Measurements from ENCODE around the gene SOCS1. TPM values are rescaled to one million over a fixed set of nuclear protein-coding genes. Genes with fewer than 3 reads are reported as not detected.
A peak's percentile ranks its signal among the peaks of the same experiment; 100 is the strongest.

SOCS1 gene
- total RNA-seq, 1 donor = 1.1 TPM

DNA sequence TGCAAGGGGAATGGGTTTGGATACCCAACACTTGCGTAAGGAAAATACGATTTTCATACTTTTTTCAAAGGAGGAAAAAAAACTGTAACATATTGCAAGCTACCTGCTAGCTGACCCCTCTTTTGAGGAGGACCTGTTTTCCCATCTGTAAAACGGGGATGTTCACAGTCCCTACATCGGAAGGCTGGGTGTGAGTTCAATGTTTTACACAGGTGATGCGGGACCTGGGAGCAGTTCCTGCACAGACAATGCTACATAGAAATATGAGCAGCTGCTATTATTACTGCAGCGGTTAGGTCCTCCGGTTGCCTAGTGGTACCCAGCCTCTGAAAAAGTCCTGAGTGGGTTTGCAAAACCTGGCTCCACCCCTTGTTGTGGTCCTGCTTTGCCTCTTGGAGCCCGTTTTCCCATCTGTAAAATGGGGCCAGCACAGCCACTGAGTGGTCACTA, 3.5 kb downstream of the SOCS1 start:
- H3K4me3 ChIP-seq (ENCODE audit: insufficient read depth, low read length) = no peak overlapping the region
- H3K27ac ChIP-seq (ENCODE audit: low read depth, low read length) = no peak overlapping the region
- DNase-seq (ENCODE audit: insufficient read length, low spot score, missing footprints) = no peak
- H3K27me3 ChIP-seq (ENCODE audit: insufficient read depth, low read length) = no peaks in the 10 kb centered on the region
- H3K4me1 ChIP-seq (ENCODE audit: insufficient read depth, low read length) = peaks cover 20% of the 10 kb centered on the region
- no peak overlapping the region for H2AFZ ChIP-seq (ENCODE audit: low read length)
- TF ChIP-seq, protein P1, sequence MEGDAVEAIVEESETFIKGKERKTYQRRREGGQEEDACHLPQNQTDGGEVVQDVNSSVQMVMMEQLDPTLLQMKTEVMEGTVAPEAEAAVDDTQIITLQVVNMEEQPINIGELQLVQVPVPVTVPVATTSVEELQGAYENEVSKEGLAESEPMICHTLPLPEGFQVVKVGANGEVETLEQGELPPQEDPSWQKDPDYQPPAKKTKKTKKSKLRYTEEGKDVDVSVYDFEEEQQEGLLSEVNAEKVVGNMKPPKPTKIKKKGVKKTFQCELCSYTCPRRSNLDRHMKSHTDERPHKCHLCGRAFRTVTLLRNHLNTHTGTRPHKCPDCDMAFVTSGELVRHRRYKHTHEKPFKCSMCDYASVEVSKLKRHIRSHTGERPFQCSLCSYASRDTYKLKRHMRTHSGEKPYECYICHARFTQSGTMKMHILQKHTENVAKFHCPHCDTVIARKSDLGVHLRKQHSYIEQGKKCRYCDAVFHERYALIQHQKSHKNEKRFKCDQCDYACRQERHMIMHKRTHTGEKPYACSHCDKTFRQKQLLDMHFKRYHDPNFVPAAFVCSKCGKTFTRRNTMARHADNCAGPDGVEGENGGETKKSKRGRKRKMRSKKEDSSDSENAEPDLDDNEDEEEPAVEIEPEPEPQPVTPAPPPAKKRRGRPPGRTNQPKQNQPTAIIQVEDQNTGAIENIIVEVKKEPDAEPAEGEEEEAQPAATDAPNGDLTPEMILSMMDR (IDR thresholded peaks at IDR 0.05; ENCODE audit: extremely low read depth, low read depth, low read length) = no peak
- no peaks in the 10 kb centered on the region for H3K9me3 ChIP-seq (ENCODE audit: low read depth, low read length)
- H3K36me3 ChIP-seq (ENCODE audit: insufficient read depth, low read length) = no peaks in the 10 kb centered on the region
- no peak overlapping the region for H3K4me2 ChIP-seq (ENCODE audit: insufficient read depth, low read length)
- H4K20me1 ChIP-seq (ENCODE audit: insufficient read depth, low read length) = peaks cover 11% of the 10 kb centered on the region
- no peaks in the 10 kb centered on the region for H3K79me2 ChIP-seq (ENCODE audit: insufficient read depth, low read length)

DNA sequence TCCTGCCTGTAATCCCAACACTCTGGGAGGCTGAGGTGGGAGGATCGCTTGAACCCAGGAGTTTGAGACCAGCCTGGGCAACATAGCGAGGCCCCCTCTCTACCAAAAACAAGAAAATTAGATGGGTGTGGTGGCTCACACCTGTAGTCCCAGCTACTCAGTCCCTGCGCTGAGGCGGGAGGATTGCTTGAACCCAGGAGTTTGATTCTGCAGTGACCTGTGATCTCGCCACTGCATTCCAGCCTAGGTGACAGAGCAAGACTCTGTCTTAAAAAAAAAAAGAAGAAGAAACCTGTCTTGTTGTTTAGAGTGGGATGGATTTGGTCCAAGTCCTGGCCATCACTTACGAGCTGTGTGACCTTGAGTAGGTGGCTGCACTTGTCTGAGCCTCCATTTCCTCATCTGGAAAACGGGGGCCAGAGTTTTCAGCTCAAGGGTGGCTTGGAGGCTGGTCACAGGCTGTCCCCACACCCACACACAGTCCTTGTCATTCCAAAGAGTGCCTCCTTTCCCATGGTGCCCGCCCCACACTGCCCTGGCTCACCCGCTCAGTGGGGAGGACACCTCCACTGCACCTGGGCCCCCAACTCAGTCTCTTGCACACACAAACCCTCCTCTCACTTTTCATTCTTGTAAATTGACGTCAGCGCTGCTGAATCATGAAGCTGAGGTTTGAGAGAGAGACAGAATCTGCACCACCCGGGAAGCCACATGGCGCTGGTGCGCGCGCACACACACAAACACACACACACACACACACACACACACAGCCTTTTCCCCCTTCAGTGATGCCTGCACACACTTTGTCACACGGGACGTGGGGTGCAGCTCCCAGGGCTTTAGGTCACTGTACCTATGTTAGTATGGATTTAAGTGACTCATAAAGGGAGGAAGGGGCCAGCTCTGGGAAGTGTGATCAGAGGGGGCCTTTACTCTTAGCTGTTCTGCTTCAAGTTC, 4.2 kb downstream of the SOCS1 start:
- H3K4me3 ChIP-seq (ENCODE audit: insufficient read depth, low read length) = no peak overlapping the region

DNA sequence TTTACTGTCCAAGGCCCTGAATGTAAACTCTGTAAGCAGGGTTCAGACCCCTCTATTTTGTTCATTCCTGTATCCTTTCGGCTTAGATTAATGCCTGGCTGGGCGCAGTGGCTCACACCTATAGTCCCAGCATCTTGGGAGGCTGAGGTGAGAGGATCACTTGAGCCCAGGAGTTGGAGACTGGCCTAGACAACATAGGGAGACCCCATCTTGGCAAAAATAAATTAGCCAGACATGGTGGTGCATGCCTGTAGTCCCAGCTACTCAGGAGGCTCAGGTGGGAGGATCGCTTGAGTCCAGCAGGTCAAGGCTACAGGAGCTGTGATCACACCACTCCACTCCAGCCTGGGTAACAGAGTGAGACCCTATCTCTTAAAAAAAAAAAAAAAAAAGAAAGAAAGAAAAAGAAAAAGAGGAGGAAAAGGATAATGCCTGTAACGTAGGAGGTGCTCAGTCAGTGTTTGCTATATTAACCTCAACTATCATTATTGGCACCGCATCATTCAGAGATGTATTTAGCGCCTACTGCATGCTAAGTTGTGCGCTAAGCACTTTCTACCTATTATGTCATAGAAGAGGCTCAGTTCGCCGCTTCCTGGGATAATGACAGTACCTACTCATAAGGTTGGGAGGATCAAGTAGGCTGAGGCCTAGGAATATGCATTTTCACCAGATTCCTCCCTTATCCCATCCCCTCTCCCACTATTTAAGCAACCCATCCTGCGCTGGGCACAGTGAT, 5.0 kb downstream of the SOCS1 start:
- Histone ChIP-seq H2AFZ (ENCODE audit: low read length) (no peak overlapping the region), H3K27me3 (ENCODE audit: insufficient read depth, low read length) (no peaks in the 10 kb centered on the region), H3K4me2 (ENCODE audit: insufficient read depth, low read length) (no peak overlapping the region), H3K36me3 (ENCODE audit: insufficient read depth, low read length) (no peaks in the 10 kb centered on the region), H3K4me1 (ENCODE audit: insufficient read depth, low read length) (peaks cover 14% of the 10 kb centered on the region), H3K79me2 (ENCODE audit: insufficient read depth, low read length) (no peaks in the 10 kb centered on the region), H4K20me1 (ENCODE audit: insufficient read depth, low read length) (peaks cover 11% of the 10 kb centered on the region), H3K4me3 (ENCODE audit: insufficient read depth, low read length) (no peak overlapping the region), H3K9me3 (ENCODE audit: low read depth, low read length) (no peaks in the 10 kb centered on the region), H3K27ac (ENCODE audit: low read depth, low read length) (no peak overlapping the region)
- TF ChIP-seq, protein P1 (IDR thresholded peaks at IDR 0.05; ENCODE audit: extremely low read depth, low read depth, low read length) = no peak
- DNase-seq (ENCODE audit: insufficient read length, low spot score, missing footprints) = no peak

More for the DNA sequence above, 4.2 kb downstream of the SOCS1 start:
- Histone ChIP-seq H2AFZ (ENCODE audit: low read length) (no peak overlapping the region), H4K20me1 (ENCODE audit: insufficient read depth, low read length) (peaks cover 11% of the 10 kb centered on the region), H3K36me3 (ENCODE audit: insufficient read depth, low read length) (no peaks in the 10 kb centered on the region), H3K4me2 (ENCODE audit: insufficient read depth, low read length) (no peak overlapping the region), H3K79me2 (ENCODE audit: insufficient read depth, low read length) (no peaks in the 10 kb centered on the region), H3K27ac (ENCODE audit: low read depth, low read length) (no peak overlapping the region), H3K9me3 (ENCODE audit: low read depth, low read length) (no peaks in the 10 kb centered on the region), H3K27me3 (ENCODE audit: insufficient read depth, low read length) (no peaks in the 10 kb centered on the region), H3K4me1 (ENCODE audit: insufficient read depth, low read length) (peaks cover 15% of the 10 kb centered on the region)
- TF ChIP-seq, protein P1 (IDR thresholded peaks at IDR 0.05; ENCODE audit: extremely low read depth, low read depth, low read length) = no peak
- DNase-seq (ENCODE audit: insufficient read length, low spot score, missing footprints) = peak; percentile 97
